Body of pancreas (tissue), 4 donors: ENCODE data around the gene NLN.

Source experiments
- CTCF ChIP-seq, 7 experiments: fragments of 450-650 bp in 4 of 7; fragments of 200-600 bp in 3 of 7; sonication (generic) in 3 of 7; IDR thresholded peaks; one replicate each; pipeline ENCODE4 v1.5.1; 2016 to 2019; ENCODE audit warnings: antibody characterized with exemption in 7 of 7
- POLR2A ChIP-seq, 3 donors: fragments of 450-650 bp; IDR thresholded peaks; one replicate each; pipeline ENCODE4 v1.6.1; 2016; ENCODE audit warnings: antibody characterized with exemption in 3 of 3, mild to moderate bottlenecking in 2 of 3

DNA sequence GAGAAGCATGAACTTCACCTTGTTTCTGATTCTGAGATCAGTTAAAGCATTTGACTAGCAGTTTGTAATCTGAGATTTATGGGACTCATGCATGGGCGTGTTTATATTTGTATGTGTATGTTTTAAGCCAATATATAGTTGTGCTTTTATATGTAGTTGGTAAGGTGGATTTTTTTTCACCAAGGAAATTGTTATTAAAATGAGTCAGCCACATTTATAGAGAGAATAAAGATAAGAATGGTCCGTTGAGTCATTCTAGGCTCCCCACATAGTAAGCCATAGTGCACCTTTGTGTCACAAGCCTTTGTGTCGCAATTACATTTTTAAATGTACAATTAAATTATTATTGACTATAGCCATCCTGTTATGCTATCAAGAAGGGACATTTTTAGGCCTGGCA lies 89.0 kb downstream of the NLN start:
- TF ChIP-seq CTCF (IDR thresholded peaks at IDR 0.05) (no peak), POLR2A (IDR thresholded peaks at IDR 0.05) (no peak)
